LNCaP clone FGC (cell line): Measurements from ENCODE around the gene NRP2.

Experiments used
- DNase-seq: peaks from one replicate; pipeline ENCODE4 v3.0.0-alpha.2; 2011; ENCODE audit warnings: low read depth
- H3K4me3 ChIP-seq: 2 replicates; pipeline ENCODE4 v1.5.1; 2011; ENCODE audit warnings: mild to moderate bottlenecking, low read depth, low read length, control low read depth
- TF ChIP-seq, protein P1 (sequence below): IDR thresholded peaks from 2 replicates; pipeline ENCODE4 v1.5.1; 2012; ENCODE audit warnings: mild to moderate bottlenecking; ENCODE audit not compliant: control insufficient read depth, insufficient read depth; ENCODE audit errors: extremely low read depth

NRP2 gene

GRCh38 chr2:205768815-205769494, 86.7 kb downstream of the NRP2 start:
- no peak overlapping the region for H3K4me3 ChIP-seq
- no peak for DNase-seq
- TF ChIP-seq, protein P1, sequence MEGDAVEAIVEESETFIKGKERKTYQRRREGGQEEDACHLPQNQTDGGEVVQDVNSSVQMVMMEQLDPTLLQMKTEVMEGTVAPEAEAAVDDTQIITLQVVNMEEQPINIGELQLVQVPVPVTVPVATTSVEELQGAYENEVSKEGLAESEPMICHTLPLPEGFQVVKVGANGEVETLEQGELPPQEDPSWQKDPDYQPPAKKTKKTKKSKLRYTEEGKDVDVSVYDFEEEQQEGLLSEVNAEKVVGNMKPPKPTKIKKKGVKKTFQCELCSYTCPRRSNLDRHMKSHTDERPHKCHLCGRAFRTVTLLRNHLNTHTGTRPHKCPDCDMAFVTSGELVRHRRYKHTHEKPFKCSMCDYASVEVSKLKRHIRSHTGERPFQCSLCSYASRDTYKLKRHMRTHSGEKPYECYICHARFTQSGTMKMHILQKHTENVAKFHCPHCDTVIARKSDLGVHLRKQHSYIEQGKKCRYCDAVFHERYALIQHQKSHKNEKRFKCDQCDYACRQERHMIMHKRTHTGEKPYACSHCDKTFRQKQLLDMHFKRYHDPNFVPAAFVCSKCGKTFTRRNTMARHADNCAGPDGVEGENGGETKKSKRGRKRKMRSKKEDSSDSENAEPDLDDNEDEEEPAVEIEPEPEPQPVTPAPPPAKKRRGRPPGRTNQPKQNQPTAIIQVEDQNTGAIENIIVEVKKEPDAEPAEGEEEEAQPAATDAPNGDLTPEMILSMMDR = no peak

DNA sequence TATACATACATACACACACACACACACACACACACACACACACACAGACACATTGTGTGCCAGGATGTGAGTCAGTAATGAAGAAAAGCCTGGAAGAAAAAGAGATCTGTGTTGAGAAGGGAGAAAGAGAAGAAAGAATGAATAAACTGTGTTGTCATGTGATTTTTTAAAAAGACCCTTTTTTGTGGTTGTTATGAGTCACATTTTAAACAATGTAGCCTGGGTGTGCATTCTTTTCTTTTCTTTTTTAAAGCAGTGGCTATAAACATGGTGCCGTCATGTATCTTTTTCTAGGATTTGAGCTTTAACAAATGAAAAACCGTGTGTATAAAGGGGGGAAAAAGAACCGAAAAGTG, 87.2 kb downstream of the NRP2 start:
- DNase-seq = no peak

GRCh38 chr2:205769879-205770278, 87.6 kb downstream of the NRP2 start:
- no peak for DNase-seq
- TF ChIP-seq, protein P1 = no peak
- no peak overlapping the region for H3K4me3 ChIP-seq

More for the DNA sequence above, 87.2 kb downstream of the NRP2 start:
- no peak overlapping the region for H3K4me3 ChIP-seq
- TF ChIP-seq, protein P1 = no peak

DNA sequence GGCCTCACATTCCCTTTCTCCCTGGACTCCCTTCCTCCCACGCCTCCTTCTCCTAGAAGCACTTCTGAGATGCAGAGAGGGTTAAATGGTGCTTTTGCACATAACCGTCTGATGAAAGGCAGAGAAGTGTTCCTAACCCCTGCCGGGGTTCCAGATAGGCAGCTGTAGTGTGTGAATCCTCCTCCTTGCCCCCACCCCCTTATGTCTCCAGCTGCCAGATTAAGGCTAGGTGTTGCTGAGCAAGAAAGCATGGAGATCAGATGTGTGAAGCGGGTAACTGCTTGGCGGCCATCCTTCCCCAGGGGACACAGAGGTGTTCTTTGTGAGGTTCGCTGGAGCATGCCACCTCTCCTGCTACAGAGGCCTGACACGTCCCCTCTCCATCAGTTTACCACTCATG, 88.3 kb downstream of the NRP2 start:
- DNase-seq = no peak
- H3K4me3 ChIP-seq = no peak overlapping the region
- TF ChIP-seq, protein P1 = no peak

- no peak overlapping the region for H3K4me3 ChIP-seq
- peak; percentile 21 for DNase-seq
- TF ChIP-seq, protein P1 = no peak
These were observed 88.7 kb downstream of the NRP2 start for GRCh38 chr2:205771031-205771430.

- no peak overlapping the region for H3K4me3 ChIP-seq
- TF ChIP-seq, protein P1 = no peak
- DNase-seq = peak; percentile 51
These were observed 89.4 kb downstream of the NRP2 start for GRCh38 chr2:205771666-205772065.

DNA sequence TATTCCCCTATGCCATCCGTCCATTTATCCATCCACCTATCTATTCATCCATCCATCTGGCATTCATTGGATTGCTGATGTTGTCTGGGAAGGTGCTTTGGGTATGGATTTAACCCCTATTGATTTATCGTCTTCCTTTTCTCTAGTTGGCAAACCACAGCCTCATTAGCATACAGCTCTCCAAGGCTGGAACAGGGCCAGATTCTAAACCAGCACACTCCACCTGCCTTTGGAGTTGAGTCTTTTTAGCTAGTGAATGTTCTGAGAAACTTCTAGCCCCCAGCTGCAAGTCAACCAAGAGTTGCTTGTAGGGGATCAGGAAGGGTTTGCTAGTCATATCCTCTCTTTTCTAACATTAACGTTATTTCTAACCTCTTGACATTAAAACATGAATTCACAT, 90.7 kb downstream of the NRP2 start:
- no peak for DNase-seq
- no peak overlapping the region for H3K4me3 ChIP-seq
- TF ChIP-seq, protein P1 = no peak
